H9 (cell line): Measurements from ENCODE around the gene RCOR3. TPM values are rescaled to one million over a fixed set of nuclear protein-coding genes. Genes with fewer than 3 reads are reported as not detected.
A peak's percentile ranks its signal among the peaks of the same experiment; 100 is the strongest.

Source experiments
- DNase-seq: peaks from one replicate; pipeline ENCODE4 v3.0.0-alpha.2; 2017
- H2AFZ ChIP-seq: one replicate; pipeline ENCODE4 v1.6.1; 2013; ENCODE audit warnings: mild to moderate bottlenecking, low read length, control low read depth, moderate library complexity
- H2AK5ac ChIP-seq: 2 replicates; pipeline ENCODE4 v1.6.1; 2013; ENCODE audit warnings: low read length, control low read depth, mixed read lengths; ENCODE audit not compliant: insufficient read length
- H2BK120ac ChIP-seq: one replicate; pipeline ENCODE4 v1.6.1; 2013; ENCODE audit warnings: low read depth, mild to moderate bottlenecking, low read length, control low read depth, inconsistent platforms; ENCODE audit not compliant: poor library complexity, severe bottlenecking
- H2BK12ac ChIP-seq: 2 replicates; pipeline ENCODE4 v1.6.1; 2013; ENCODE audit warnings: low read length, control low read depth, mixed read lengths, low read depth; ENCODE audit not compliant: insufficient read length
- H2BK15ac ChIP-seq: 2 replicates; pipeline ENCODE4 v1.6.1; 2013; ENCODE audit warnings: low read depth, low read length, control low read depth
- H2BK20ac ChIP-seq: one replicate; pipeline ENCODE4 v1.6.1; 2013; ENCODE audit warnings: low read depth, mild to moderate bottlenecking, low read length, control low read depth, inconsistent platforms; ENCODE audit not compliant: poor library complexity, severe bottlenecking
- H2BK5ac ChIP-seq: 2 replicates; pipeline ENCODE4 v1.6.1; 2013; ENCODE audit warnings: low read length, control low read depth, mixed read lengths; ENCODE audit not compliant: insufficient read length
- H3K14ac ChIP-seq: 2 replicates; pipeline ENCODE4 v1.6.1; 2013; ENCODE audit warnings: low read length, control low read depth; ENCODE audit not compliant: insufficient read depth
- H3K18ac ChIP-seq: 2 replicates; pipeline ENCODE4 v1.6.1; 2013; ENCODE audit warnings: low read depth, mild to moderate bottlenecking, mixed read lengths, low read length, control low read depth; ENCODE audit not compliant: insufficient read length
- H3K23ac ChIP-seq: 2 replicates; pipeline ENCODE4 v1.6.1; 2013; ENCODE audit warnings: low read length, control low read depth, mixed read lengths, low read depth; ENCODE audit not compliant: insufficient read length
- H3K23me2 ChIP-seq: 2 replicates; pipeline ENCODE4 v1.6.1; 2013; ENCODE audit warnings: low read depth, mild to moderate bottlenecking, mixed read lengths, low read length, control low read depth; ENCODE audit not compliant: insufficient read length, poor library complexity, severe bottlenecking
- H3K27ac ChIP-seq: 2 replicates; pipeline ENCODE4 v1.5.1; 2013; ENCODE audit warnings: low read length, control low read depth, mixed read lengths, low read depth; ENCODE audit not compliant: insufficient read length
- H3K27me3 ChIP-seq: 2 replicates; pipeline ENCODE4 v1.6.1; 2013; ENCODE audit warnings: low read length, control low read depth, inconsistent platforms; ENCODE audit not compliant: insufficient read depth
- H3K4ac ChIP-seq: 2 replicates; pipeline ENCODE4 v1.6.1; 2013; ENCODE audit warnings: low read depth, mild to moderate bottlenecking, control low read depth, inconsistent platforms, low read length, moderate library complexity
- H3K4me1 ChIP-seq: 2 replicates; pipeline ENCODE4 v1.6.1; 2013; ENCODE audit warnings: low read length, control low read depth, inconsistent platforms; ENCODE audit not compliant: insufficient read depth
- H3K4me2 ChIP-seq: 2 replicates; pipeline ENCODE4 v1.6.1; 2013; ENCODE audit warnings: low read length, control low read depth, mixed read lengths; ENCODE audit not compliant: insufficient read length, insufficient read depth
- H3K56ac ChIP-seq: 2 replicates; pipeline ENCODE4 v1.6.1; 2013; ENCODE audit warnings: low read depth, mild to moderate bottlenecking, mixed read lengths, low read length, control low read depth; ENCODE audit not compliant: insufficient read length
- H3K79me1 ChIP-seq: 2 replicates; pipeline ENCODE4 v1.6.1; 2013; ENCODE audit warnings: low read depth, mild to moderate bottlenecking, moderate library complexity, low read length, control low read depth, inconsistent platforms; ENCODE audit not compliant: insufficient read depth, poor library complexity, severe bottlenecking
- H3K79me2 ChIP-seq: 2 replicates; pipeline ENCODE4 v1.6.1; 2013; ENCODE audit warnings: low read length, control low read depth, inconsistent platforms; ENCODE audit not compliant: insufficient read depth
- H3K9ac ChIP-seq: 2 replicates; pipeline ENCODE4 v1.6.1; 2013; ENCODE audit warnings: low read length, control low read depth, mixed read lengths; ENCODE audit not compliant: insufficient read length; ENCODE audit errors: extremely low read depth
- H3K9me3 ChIP-seq: one replicate; pipeline ENCODE4 v1.6.1; 2013; ENCODE audit warnings: low read depth, low read length, inconsistent platforms; ENCODE audit not compliant: control insufficient read depth
- H3T11ph ChIP-seq: one replicate; pipeline ENCODE4 v1.6.1; 2013; ENCODE audit warnings: mild to moderate bottlenecking, low read length, control low read depth, inconsistent platforms
- H4K20me1 ChIP-seq: one replicate; pipeline ENCODE4 v1.6.1; 2013; ENCODE audit not compliant: control insufficient read depth, insufficient read length, insufficient read depth
- H4K5ac ChIP-seq: 2 replicates; pipeline ENCODE4 v1.6.1; 2013; ENCODE audit warnings: low read depth, mild to moderate bottlenecking, mixed read lengths, low read length, control low read depth; ENCODE audit not compliant: insufficient read length
- H4K8ac ChIP-seq: replicated peaks from 2 replicates; pipeline ENCODE4 v1.6.1; 2013; ENCODE audit warnings: low read length, control low read depth, mixed read lengths, low read depth; ENCODE audit not compliant: insufficient read length
- H4K91ac ChIP-seq: 2 replicates; pipeline ENCODE4 v1.6.1; 2013; ENCODE audit warnings: low read depth, mild to moderate bottlenecking, moderate library complexity, mixed read lengths, low read length, control low read depth; ENCODE audit not compliant: insufficient read length
- H3K27ac Mint-ChIP-seq, 3 experiments: 2 replicates in 2 of 3; 3 replicates in 1 of 3; pipeline ENCODE4 v1.8.0; 2020 to 2021; ENCODE audit warnings: mixed read lengths in 3 of 3, mild to moderate bottlenecking in 1 of 3, moderate library complexity in 1 of 3
- H3K27me3 Mint-ChIP-seq: 2 replicates; pipeline ENCODE4 v1.8.0; 2021; ENCODE audit warnings: low read depth, mild to moderate bottlenecking, moderate library complexity, mixed read lengths
- H3K36me3 Mint-ChIP-seq, 3 experiments: 2 replicates in 2 of 3; 3 replicates in 1 of 3; pipeline ENCODE4 v1.8.0; 2020 to 2021; ENCODE audit warnings: low read depth in 3 of 3, mixed read lengths in 3 of 3; ENCODE audit not compliant: insufficient read depth in 1 of 3
- H3K4me1 Mint-ChIP-seq, 2 experiments: 2 replicates each; pipeline ENCODE4 v1.8.0; 2020; ENCODE audit warnings: mixed read lengths in 2 of 2
- H3K4me3 Mint-ChIP-seq, 2 experiments: 2 replicates in 1 of 2; 3 replicates in 1 of 2; pipeline ENCODE4 v1.8.0; 2020 to 2021; ENCODE audit warnings: mild to moderate bottlenecking in 2 of 2, mixed read lengths in 2 of 2, moderate library complexity in 1 of 2
- H3K9me3 Mint-ChIP-seq, 2 experiments: 2 replicates in 1 of 2; 3 replicates in 1 of 2; pipeline ENCODE4 v1.8.0; 2020; ENCODE audit warnings: mild to moderate bottlenecking in 2 of 2, mixed read lengths in 2 of 2, moderate library complexity in 1 of 2
- CTCF ChIP-seq: fragments of 200-600 bp; sonication (generic); conservative IDR thresholded peaks from 3 replicates; pipeline ENCODE4 v1.8.0; 2021; ENCODE audit warnings: antibody characterized with exemption, mild to moderate bottlenecking
- WGBS: extraction: QIAGEN DNeasy Blood & Tissue Kit; methylation state at CpG from one replicate; pipeline ENCODE4 v1.1.7; 2013; ENCODE audit warnings: missing lambda C conversion rate, low lambda C conversion rate, mixed read lengths; ENCODE audit not compliant: insufficient read length; ENCODE audit errors: extremely low coverage; 5-methylcytosine and 5-hydroxymethylcytosine counted together
- total RNA-seq: library from RNA; stranded (reverse); gene quantifications from 2 replicates; pipeline ENCODE4 v1.2.1, GENCODE V29; 2021

The RCOR3 gene
- total RNA-seq, 1 experiment from 2014 or later, result 37.2 TPM

- no peak overlapping the region for H3K56ac ChIP-seq
- no peak overlapping the region for H2BK15ac ChIP-seq
- H3K27me3 ChIP-seq, result no peaks in the 10 kb centered on the region
- no peak overlapping the region for H4K8ac ChIP-seq
- no peaks in the 10 kb centered on the region for H3K79me1 ChIP-seq
- no peak overlapping the region for H2BK120ac ChIP-seq
- peaks cover 15% of the 10 kb centered on the region for H3K4me1 ChIP-seq
- no peaks in the 10 kb centered on the region for H3K9me3 ChIP-seq
- no peak for DNase-seq
- H3K9ac ChIP-seq, result no peak overlapping the region
- no peak overlapping the region for H3T11ph ChIP-seq
- H3K23ac ChIP-seq, result no peak overlapping the region
- no peak overlapping the region for H2BK5ac ChIP-seq
- no peak overlapping the region for H2AK5ac ChIP-seq
- no peak overlapping the region for H3K14ac ChIP-seq
- H4K91ac ChIP-seq, result no peak overlapping the region
- no peak overlapping the region for H3K27ac Mint-ChIP-seq
- no peak overlapping the region for H2BK20ac ChIP-seq
- no peaks in the 10 kb centered on the region for H3K23me2 ChIP-seq
- no CpG with 5 or more reads among the region's 1 CpG for WGBS
- no peaks in the 10 kb centered on the region for H3K9me3 Mint-ChIP-seq
- TF ChIP-seq CTCF, result no peak
- H3K27me3 Mint-ChIP-seq, result no peaks in the 10 kb centered on the region; the same call in 1 of the 2 replicates
- no peak overlapping the region for H2AFZ ChIP-seq
- peaks cover 0 to 14% (median 3%) of the 10 kb centered on the region in 3 experiments; a peak in 4 of 7 replicates for H3K36me3 Mint-ChIP-seq
- H3K79me2 ChIP-seq, result peaks cover 5% of the 10 kb centered on the region; the same call in 1 of the 2 replicates
- H3K18ac ChIP-seq, result no peak overlapping the region
- no peak overlapping the region for H3K27ac ChIP-seq
- H3K4ac ChIP-seq, result no peak overlapping the region
- H3K4me1 Mint-ChIP-seq, result peaks cover 56 to 62% of the 10 kb centered on the region in 2 experiments
- no peaks in the 10 kb centered on the region for H4K20me1 ChIP-seq
- H3K4me2 ChIP-seq, result no peak overlapping the region
- H2BK12ac ChIP-seq, result no peak overlapping the region
- H4K5ac ChIP-seq, result no peak overlapping the region
- H3K4me3 Mint-ChIP-seq, result peak overlapping the region in 1 of 2 experiments; percentile 27; a peak in 1 of 5 replicates
Measured at GRCh38 chr1:211333906-211334305, 74.7 kb downstream of the RCOR3 start.
